Testis (tissue), 3 donors: ENCODE measurements around the gene CNIH1. TPM values are rescaled to one million over a fixed set of nuclear protein-coding genes. Genes with fewer than 3 reads are reported as not detected.

Experiments
- DNase-seq: peaks from one replicate; pipeline ENCODE4 v3.0.0-alpha.2; 2019
- H3K27ac ChIP-seq, 2 donors: fragments of 200-600 bp; sonication (generic); one replicate each; pipeline ENCODE4 v1.5.1; 2019
- H3K27me3 ChIP-seq: fragments of 200-600 bp; sonication (generic); one replicate; pipeline ENCODE4 v1.5.1; 2019
- H3K36me3 ChIP-seq: fragments of 200-600 bp; sonication (generic); one replicate; pipeline ENCODE4 v1.5.1; 2017; ENCODE audit warnings: low read depth; ENCODE audit errors: missing control alignments
- H3K4me1 ChIP-seq: fragments of 200-600 bp; sonication (generic); one replicate; pipeline ENCODE4 v1.5.1; 2019
- H3K4me3 ChIP-seq, 2 donors: fragments of 200-600 bp; sonication (generic); one replicate each; pipeline ENCODE4 v1.5.1; 2017 to 2019
- H3K9me3 ChIP-seq: fragments of 200-600 bp; sonication (generic); one replicate; pipeline ENCODE4 v1.5.1; 2017
- POLR2A ChIP-seq: fragments of 450-650 bp; IDR thresholded peaks from one replicate; pipeline ENCODE4 v1.6.1; 2017; ENCODE audit warnings: antibody characterized with exemption, mild to moderate bottlenecking, moderate library complexity
- WGBS, 2 donors: methylation state at CpG; one replicate each; pipeline ENCODE4 v1.1.5; 2018; 5-methylcytosine and 5-hydroxymethylcytosine counted together
- intact Hi-C: fragments of 100-400 bp; cut with DNase I; formaldehyde crosslinking; loops from one replicate; pipeline ENCODE4 v1.15.1; 2023; ENCODE audit warnings: low total_unique reads
- polyA plus RNA-seq: library from polyadenylated mRNA; stranded (reverse); fragments of 350-450 nt; fragmentation: Illumina TruSeq; extraction: RNeasy Lipid Tissue Mini Kit (QIAGEN cat#74804); gene quantifications from one replicate; pipeline ENCODE4 v1.2.3, GENCODE V29; 2014; ENCODE audit warnings: low read depth, low replicate concordance; ENCODE audit not compliant: insufficient read depth
- total RNA-seq, 2 donors: library from RNA; depleted of rRNA; stranded (reverse); fragments of >200 nt; gene quantifications; one replicate each; pipeline ENCODE4 v1.2.3, GENCODE V29; 2016
- TF ChIP-seq, protein P1 (sequence below), 3 experiments: fragments of 450-650 bp in 2 of 3; fragments of 200-600 bp in 1 of 3; sonication (generic) in 1 of 3; IDR thresholded peaks; one replicate each; pipeline ENCODE4 v1.5.1; 2016 to 2019; ENCODE audit warnings: antibody characterized with exemption in 3 of 3, mild to moderate bottlenecking in 2 of 3, moderate library complexity in 1 of 3

Gene CNIH1
- total and polyA plus RNA-seq, 3 donors from 2014 or later, result 44.2 to 157 (median 121) TPM

DNA sequence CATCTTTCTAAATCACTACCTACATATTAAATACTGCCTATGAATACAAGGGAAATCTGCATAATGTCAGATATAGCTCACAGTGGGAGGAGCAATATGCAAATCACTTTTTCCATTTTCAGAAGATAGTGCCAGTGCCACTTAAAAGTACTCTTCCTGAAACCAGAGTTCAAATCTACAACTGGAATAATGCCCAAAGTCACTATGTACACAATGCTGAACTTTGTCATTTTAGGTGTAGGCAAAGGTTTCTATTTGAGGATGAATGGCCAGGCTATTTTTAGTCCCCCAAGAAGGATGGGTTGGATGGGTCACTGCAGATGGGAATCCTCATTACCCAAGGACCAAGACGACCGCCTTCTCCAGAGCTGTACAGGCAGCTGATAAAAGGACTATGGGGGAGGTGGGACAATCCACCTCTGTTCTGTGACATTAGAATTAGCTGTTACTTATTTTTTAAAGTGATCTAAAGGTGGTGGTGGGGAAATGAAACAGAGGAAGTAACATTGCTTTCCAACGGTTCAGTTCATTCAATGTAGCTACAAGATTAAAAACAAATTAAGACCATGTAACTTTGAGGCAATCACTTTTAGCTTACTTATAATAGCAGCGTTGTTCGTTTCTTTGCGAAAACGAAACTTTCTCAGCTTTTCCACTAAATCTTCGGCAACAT is 42.0 kb upstream of the CNIH1 start:
- no peaks in the 10 kb centered on the region for H3K9me3 ChIP-seq
- H3K4me3 ChIP-seq, result no peak overlapping the region
- H3K27me3 ChIP-seq, result no peaks in the 10 kb centered on the region
- WGBS, 2 donors, result 60 to 69% methylated on average over 8 of the region's 8 CpGs
- peaks cover 31% of the 10 kb centered on the region for H3K4me1 ChIP-seq
- no peak overlapping the region for H3K27ac ChIP-seq
- intact Hi-C loops, result no loop called here
- no peak for DNase-seq
- TF ChIP-seq, protein P1, sequence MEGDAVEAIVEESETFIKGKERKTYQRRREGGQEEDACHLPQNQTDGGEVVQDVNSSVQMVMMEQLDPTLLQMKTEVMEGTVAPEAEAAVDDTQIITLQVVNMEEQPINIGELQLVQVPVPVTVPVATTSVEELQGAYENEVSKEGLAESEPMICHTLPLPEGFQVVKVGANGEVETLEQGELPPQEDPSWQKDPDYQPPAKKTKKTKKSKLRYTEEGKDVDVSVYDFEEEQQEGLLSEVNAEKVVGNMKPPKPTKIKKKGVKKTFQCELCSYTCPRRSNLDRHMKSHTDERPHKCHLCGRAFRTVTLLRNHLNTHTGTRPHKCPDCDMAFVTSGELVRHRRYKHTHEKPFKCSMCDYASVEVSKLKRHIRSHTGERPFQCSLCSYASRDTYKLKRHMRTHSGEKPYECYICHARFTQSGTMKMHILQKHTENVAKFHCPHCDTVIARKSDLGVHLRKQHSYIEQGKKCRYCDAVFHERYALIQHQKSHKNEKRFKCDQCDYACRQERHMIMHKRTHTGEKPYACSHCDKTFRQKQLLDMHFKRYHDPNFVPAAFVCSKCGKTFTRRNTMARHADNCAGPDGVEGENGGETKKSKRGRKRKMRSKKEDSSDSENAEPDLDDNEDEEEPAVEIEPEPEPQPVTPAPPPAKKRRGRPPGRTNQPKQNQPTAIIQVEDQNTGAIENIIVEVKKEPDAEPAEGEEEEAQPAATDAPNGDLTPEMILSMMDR (IDR thresholded peaks at IDR 0.05), result no peak
- H3K36me3 ChIP-seq, result no peaks in the 10 kb centered on the region

- Histone ChIP-seq H3K36me3 (no peaks in the 10 kb centered on the region), H3K27ac (no peak overlapping the region), H3K27me3 (no peaks in the 10 kb centered on the region), H3K4me3 (no peak overlapping the region), H3K4me1 (peaks cover 19% of the 10 kb centered on the region), H3K9me3 (no peaks in the 10 kb centered on the region)
- TF ChIP-seq, protein P1 (IDR thresholded peaks at IDR 0.05), result no peak
- no peak for TF ChIP-seq POLR2A
- intact Hi-C loops, result no loop called here
- 78 to 82% methylated on average over 2 of the region's 2 CpGs for WGBS, 2 donors
- DNase-seq, result no peak
Measured at GRCh38 chr14:54481695-54482094, 40.5 kb upstream of the CNIH1 start.

GRCh38 chr14:54480830-54481562 is 39.8 kb upstream of the CNIH1 start:
- intact Hi-C loops, result no loop called here
- TF ChIP-seq, protein P1 (IDR thresholded peaks at IDR 0.05), result no peak
- TF ChIP-seq POLR2A, result no peak
- Histone ChIP-seq H3K4me1 (peaks cover 15% of the 10 kb centered on the region), H3K36me3 (no peaks in the 10 kb centered on the region), H3K27ac (no peak overlapping the region), H3K9me3 (no peaks in the 10 kb centered on the region), H3K4me3 (no peak overlapping the region), H3K27me3 (no peaks in the 10 kb centered on the region)
- DNase-seq, result no peak
- 86 to 90% methylated on average over 4 of the region's 4 CpGs for WGBS, 2 donors

- 66% methylated on average over 3 of the region's 3 CpGs for WGBS, 2 donors
- intact Hi-C loops, result no loop called here
- DNase-seq, result no peak
- Histone ChIP-seq H3K4me3 (no peak overlapping the region), H3K27me3 (no peaks in the 10 kb centered on the region), H3K9me3 (no peaks in the 10 kb centered on the region), H3K4me1 (peaks cover 14% of the 10 kb centered on the region), H3K27ac (no peak overlapping the region), H3K36me3 (no peaks in the 10 kb centered on the region)
- TF ChIP-seq, protein P1 (IDR thresholded peaks at IDR 0.05), result no peak
- TF ChIP-seq POLR2A, result no peak
Measured at GRCh38 chr14:54478636-54479215, 37.6 kb upstream of the CNIH1 start.
